ENCODE measurements around the gene UNC80.

Gene UNC80

GRCh38 chr2:209876211-209876610 is 104.6 kb downstream of the UNC80 start:
- Histone ChIP-seq H3K4me2 (no peak overlapping the region), H3K27ac (no peak overlapping the region), H3K4me1 (ENCODE audit: low read depth, poor library complexity, severe bottlenecking) (peaks cover 24% of the 10 kb centered on the region), H2AFZ (ENCODE audit: low read depth) (no peak overlapping the region), H3K27me3 (ENCODE audit: insufficient read depth, low read depth) (no peaks in the 10 kb centered on the region), H3K36me3 (ENCODE audit: insufficient read depth) (no peaks in the 10 kb centered on the region), H4K20me1 (ENCODE audit: insufficient read depth) (no peaks in the 10 kb centered on the region), H3K4me3 (IDR thresholded peaks at IDR 0.05; ENCODE audit: insufficient read depth, low read depth, low read length) (no peak overlapping the region), H3K9ac (no peak overlapping the region), H3K79me2 (ENCODE audit: insufficient read depth, low read depth) (no peaks in the 10 kb centered on the region)
- no peak for TF ChIP-seq CTCF (conservative IDR thresholded peaks at IDR 0.05; ENCODE audit: low read depth, low read length)

- Histone ChIP-seq H3K4me1 (ENCODE audit: low read depth, poor library complexity, severe bottlenecking) (peaks cover 8% of the 10 kb centered on the region), H3K9ac (no peak overlapping the region), H3K36me3 (ENCODE audit: insufficient read depth) (no peaks in the 10 kb centered on the region), H3K4me3 (IDR thresholded peaks at IDR 0.05; ENCODE audit: insufficient read depth, low read depth, low read length) (no peak overlapping the region), H4K20me1 (ENCODE audit: insufficient read depth) (no peaks in the 10 kb centered on the region), H3K27me3 (ENCODE audit: insufficient read depth, low read depth) (no peaks in the 10 kb centered on the region), H2AFZ (ENCODE audit: low read depth) (no peak overlapping the region), H3K79me2 (ENCODE audit: insufficient read depth, low read depth) (no peaks in the 10 kb centered on the region), H3K27ac (no peak overlapping the region), H3K4me2 (no peak overlapping the region)
- TF ChIP-seq CTCF (conservative IDR thresholded peaks at IDR 0.05; ENCODE audit: low read depth, low read length): no peak
Observed at GRCh38 chr2:209878701-209879100, 107.1 kb downstream of the UNC80 start.

GRCh38 chr2:209900638-209901037 is 129.0 kb downstream of the UNC80 start:
- no peak for TF ChIP-seq CTCF (conservative IDR thresholded peaks at IDR 0.05; ENCODE audit: low read depth, low read length)
- H3K4me3 ChIP-seq (IDR thresholded peaks at IDR 0.05; ENCODE audit: insufficient read depth, low read depth, low read length): no peak overlapping the region
- no peak overlapping the region for H3K9ac ChIP-seq
- H3K27me3 ChIP-seq (ENCODE audit: insufficient read depth, low read depth): no peaks in the 10 kb centered on the region
- no peak overlapping the region for H3K4me2 ChIP-seq
- no peak overlapping the region for H2AFZ ChIP-seq (ENCODE audit: low read depth)
- H3K27ac ChIP-seq: no peak overlapping the region
- no peaks in the 10 kb centered on the region for H4K20me1 ChIP-seq (ENCODE audit: insufficient read depth)
- H3K4me1 ChIP-seq (ENCODE audit: low read depth, poor library complexity, severe bottlenecking): no peaks in the 10 kb centered on the region
- H3K79me2 ChIP-seq (ENCODE audit: insufficient read depth, low read depth): no peaks in the 10 kb centered on the region
- H3K36me3 ChIP-seq (ENCODE audit: insufficient read depth): no peaks in the 10 kb centered on the region

DNA sequence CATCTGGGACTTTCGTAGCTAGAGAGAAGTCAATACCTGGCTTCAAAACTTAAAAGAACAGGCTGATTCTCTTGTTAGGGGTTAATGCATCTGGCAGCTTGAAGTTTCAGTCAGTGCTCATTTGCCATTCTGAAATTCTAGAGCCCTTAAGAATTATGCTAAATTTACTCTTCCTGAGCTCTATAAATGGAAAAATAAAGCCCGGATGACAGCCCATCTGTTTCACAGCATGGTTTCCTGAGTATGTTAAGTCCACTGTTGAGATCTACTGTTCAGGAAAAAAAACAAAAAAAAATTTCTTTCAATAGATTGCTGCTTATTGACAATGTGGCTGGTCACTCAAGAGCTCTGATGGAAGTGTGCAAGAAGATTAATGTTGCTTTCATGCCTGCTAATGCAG is 129.5 kb downstream of the UNC80 start:
- H3K4me2 ChIP-seq: no peak overlapping the region

More for the DNA sequence above, 129.5 kb downstream of the UNC80 start:
- TF ChIP-seq CTCF (conservative IDR thresholded peaks at IDR 0.05; ENCODE audit: low read depth, low read length): no peak
- H3K36me3 ChIP-seq (ENCODE audit: insufficient read depth): no peaks in the 10 kb centered on the region
- no peaks in the 10 kb centered on the region for H3K27me3 ChIP-seq (ENCODE audit: insufficient read depth, low read depth)
- H3K4me3 ChIP-seq (IDR thresholded peaks at IDR 0.05; ENCODE audit: insufficient read depth, low read depth, low read length): no peak overlapping the region
- H3K27ac ChIP-seq: no peak overlapping the region
- no peak overlapping the region for H3K9ac ChIP-seq
- no peaks in the 10 kb centered on the region for H3K4me1 ChIP-seq (ENCODE audit: low read depth, poor library complexity, severe bottlenecking)
- H3K79me2 ChIP-seq (ENCODE audit: insufficient read depth, low read depth): no peaks in the 10 kb centered on the region
- H2AFZ ChIP-seq (ENCODE audit: low read depth): no peak overlapping the region
- H4K20me1 ChIP-seq (ENCODE audit: insufficient read depth): no peaks in the 10 kb centered on the region
